ENCODE results near the gene SERTAD3. TPM values are rescaled to one million over a fixed set of nuclear protein-coding genes. Genes with fewer than 3 reads are reported as not detected.
"Not testable (repeated sequence)": the region's sequence is repeated elsewhere in the genome, so short reads cannot be mapped to it uniquely, and the experiment has no call there.

Gene SERTAD3
- total RNA-seq, 1 donor from 2014 or later = 13.2 TPM

GRCh38 chr19:40411125-40411842 is 32.9 kb downstream of the SERTAD3 start:
- no peak for DNase-seq (ENCODE audit: low read depth)

- DNase-seq (ENCODE audit: low read depth) = no peak
Measured at GRCh38 chr19:40410030-40410389, 34.1 kb downstream of the SERTAD3 start.

GRCh38 chr19:40408598-40408925 is 35.6 kb downstream of the SERTAD3 start:
- DNase-seq (ENCODE audit: low read depth) = not testable (repeated sequence)

- no peak for DNase-seq (ENCODE audit: low read depth)
Measured at GRCh38 chr19:40407714-40408597, 36.2 kb downstream of the SERTAD3 start.

GRCh38 chr19:40403262-40403984 is 40.7 kb downstream of the SERTAD3 start:
- peak; percentile 87 for DNase-seq (ENCODE audit: low read depth)

GRCh38 chr19:40400559-40400958 is 43.6 kb downstream of the SERTAD3 start:
- no peak for DNase-seq (ENCODE audit: low read depth)

GRCh38 chr19:40398417-40399131 is 45.6 kb downstream of the SERTAD3 start:
- no peak for DNase-seq (ENCODE audit: low read depth)

- no peak for DNase-seq (ENCODE audit: low read depth)
Measured at GRCh38 chr19:40397568-40397906, 46.6 kb downstream of the SERTAD3 start.

- no peak for DNase-seq (ENCODE audit: low read depth)
Measured at GRCh38 chr19:40396886-40397567, 47.1 kb downstream of the SERTAD3 start.

GRCh38 chr19:40395956-40396355 is 48.2 kb downstream of the SERTAD3 start:
- DNase-seq (ENCODE audit: low read depth) = no peak

GRCh38 chr19:40394816-40395210 is 49.3 kb downstream of the SERTAD3 start:
- no peak for DNase-seq (ENCODE audit: low read depth)

GRCh38 chr19:40393894-40394815 is 50.0 kb downstream of the SERTAD3 start:
- no peak for DNase-seq (ENCODE audit: low read depth)

- DNase-seq (ENCODE audit: low read depth) = no peak
Measured at GRCh38 chr19:40392894-40393517, 51.1 kb downstream of the SERTAD3 start.

- DNase-seq (ENCODE audit: low read depth) = no peak
Measured at GRCh38 chr19:40392123-40392522, 52.0 kb downstream of the SERTAD3 start.

Other genes with a start within 250 kb of the SERTAD3 start
- gene TTC9B, start 226.0 kb downstream of the SERTAD3 start, total RNA-seq = not detected in 2 replicates
- 0.05 and 0.52 TPM in 2 replicates for gene CCNP, start 217.6 kb downstream of the SERTAD3 start, total RNA-seq
- 65.8 and 111 TPM in 2 replicates for gene AKT2, start 159.0 kb downstream of the SERTAD3 start, total RNA-seq
- 3.5 and 6.7 TPM in 2 replicates for gene C19orf47, start 95.9 kb downstream of the SERTAD3 start, total RNA-seq
- 190 and 321 TPM in 2 replicates for gene PLD3, start 95.6 kb downstream of the SERTAD3 start, total RNA-seq
- gene HIPK4, start 54.2 kb downstream of the SERTAD3 start, total RNA-seq = not detected in 2 replicates
- gene PRX, start 31.0 kb downstream of the SERTAD3 start, total RNA-seq = 0.52 and 1.0 TPM in 2 replicates
- 13.3 and 17.0 TPM in 2 replicates for gene SERTAD1, start 18.3 kb downstream of the SERTAD3 start, total RNA-seq
- 43.0 and 59.6 TPM in 2 replicates for gene BLVRB, start 21.4 kb upstream of the SERTAD3 start, total RNA-seq
- gene SPTBN4, start 22.7 kb upstream of the SERTAD3 start, total RNA-seq = 0.89 and 2.4 TPM in 2 replicates
- gene SHKBP1, start 132.5 kb upstream of the SERTAD3 start, total RNA-seq = 32.8 and 53.5 TPM in 2 replicates
- 14.9 and 15.5 TPM in 2 replicates for gene LTBP4, start 157.0 kb upstream of the SERTAD3 start, total RNA-seq
- gene NUMBL, start 246.3 kb upstream of the SERTAD3 start, total RNA-seq = 9.9 and 31.0 TPM in 2 replicates

All from renal cortical epithelial cell (primary cell).